Measurements from ENCODE around the gene DNM3. TPM values are rescaled to one million over a fixed set of nuclear protein-coding genes. Genes with fewer than 3 reads are reported as not detected.

The DNM3 gene
- total and polyA plus RNA-seq, 10 of the 15 experiments (the other 5 are each of a cell fraction or from before 2014, with no cell fraction given) = 0.03 to 1.5 (median 0.08) TPM; not detected in 3

DNA sequence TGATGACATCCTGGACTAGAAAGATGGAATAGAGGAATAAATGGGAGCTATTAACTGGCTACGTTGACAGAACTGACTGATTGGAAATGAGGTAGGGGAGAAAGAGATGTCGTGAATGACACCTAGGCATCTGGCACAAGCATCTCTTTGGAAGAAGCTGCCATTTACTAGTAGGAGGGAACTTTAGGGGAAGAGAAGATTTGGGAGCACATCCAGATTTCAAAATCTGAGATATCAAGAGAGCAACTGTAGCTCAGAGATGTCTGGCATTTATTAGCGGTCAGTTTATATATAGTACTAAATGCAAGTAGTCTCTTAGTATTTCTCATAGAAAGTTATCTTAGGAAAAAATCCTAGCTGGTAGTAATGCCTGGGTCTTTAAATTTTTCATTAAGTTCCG lies 447.3 kb downstream of the DNM3 start:
- Histone ChIP-seq H4K20me1 (ENCODE audit: control insufficient read depth, insufficient read depth) (no peaks in the 10 kb centered on the region), H3K27ac (ENCODE audit: control insufficient read depth, insufficient read depth) (no peak overlapping the region), H3K4me2 (ENCODE audit: control insufficient read depth, insufficient read depth) (no peak overlapping the region), H3K36me3 (ENCODE audit: control insufficient read depth in 2 of 2, insufficient read depth in 2 of 2, low read length in 1 of 2) (no peaks in the 10 kb centered on the region), H3K79me2 (ENCODE audit: control insufficient read depth, insufficient read depth, low read length) (no peaks in the 10 kb centered on the region), H3K4me3 (no peak overlapping the region), H3K9ac (ENCODE audit: control insufficient read depth, insufficient read depth, low read length) (no peak overlapping the region), H3K27me3 (replicated peaks in 1 of 2; ENCODE audit: control insufficient read depth in 2 of 2, insufficient read depth in 2 of 2, low read length in 1 of 2) (no peaks in the 10 kb centered on the region), H3K4me1 (ENCODE audit: control insufficient read depth, insufficient read depth, low read length) (no peaks in the 10 kb centered on the region), H3K9me3 (replicated peaks; ENCODE audit: control insufficient read depth, insufficient read depth, low read length) (no peaks in the 10 kb centered on the region; the same call in 2 of the 3 replicates), H2AFZ (ENCODE audit: control insufficient read depth, low read depth, low read length) (no peak overlapping the region)
- FAIRE-seq (no peak), DNase-seq (ENCODE audit: low read depth, low spot score) (no peak), ATAC-seq (no peak)
- ChIA-PET CTCF (interaction anchor here (0.6 to 0.9 kb wide), 2 partner anchors 14 to 198 kb away, joined by 3 read pairs; no protein-coding TSS in a partner anchor), RAD21 (ENCODE audit: unreplicated experiment) (interaction anchor here (1.0 kb wide), 1 partner anchor 108 kb away, joined by 3 read pairs; no protein-coding TSS in a partner anchor), SMC1A (ENCODE audit: uncharacterized antibody, unreplicated experiment) (interaction anchor here (0.9 to 1.2 kb wide), 5 partner anchors 26 to 123 kb away, joined by 3 to 4 read pairs (median 3); no protein-coding TSS in a partner anchor), POLR2A (interaction anchor here (1.0 kb wide), 1 partner anchor 92 kb away, joined by 5 read pairs; no protein-coding TSS in a partner anchor)
- WGBS (ENCODE audit: insufficient coverage, insufficient replicate concordance, low lambda C conversion rate, missing lambda C conversion rate) = 57% methylated on average over 4 of the region's 4 CpGs
- in situ Hi-C loops (cut with MboI) = no loop called here
- intact Hi-C loops (cut with micrococcal nuclease; ENCODE audit: unreplicated experiment) = no loop called here
- no TSS peak for BruUV-seq (replicated peaks)
- TF ChIP-seq SIN3A (IDR thresholded peaks at IDR 0.05; ENCODE audit: low read depth, low read length) = no peak
- TF ChIP-seq EZH2 (IDR thresholded peaks at IDR 0.05; ENCODE audit: borderline replicate concordance, control insufficient read depth, low read depth, low read length) = no peak
- TF ChIP-seq, protein P1, sequence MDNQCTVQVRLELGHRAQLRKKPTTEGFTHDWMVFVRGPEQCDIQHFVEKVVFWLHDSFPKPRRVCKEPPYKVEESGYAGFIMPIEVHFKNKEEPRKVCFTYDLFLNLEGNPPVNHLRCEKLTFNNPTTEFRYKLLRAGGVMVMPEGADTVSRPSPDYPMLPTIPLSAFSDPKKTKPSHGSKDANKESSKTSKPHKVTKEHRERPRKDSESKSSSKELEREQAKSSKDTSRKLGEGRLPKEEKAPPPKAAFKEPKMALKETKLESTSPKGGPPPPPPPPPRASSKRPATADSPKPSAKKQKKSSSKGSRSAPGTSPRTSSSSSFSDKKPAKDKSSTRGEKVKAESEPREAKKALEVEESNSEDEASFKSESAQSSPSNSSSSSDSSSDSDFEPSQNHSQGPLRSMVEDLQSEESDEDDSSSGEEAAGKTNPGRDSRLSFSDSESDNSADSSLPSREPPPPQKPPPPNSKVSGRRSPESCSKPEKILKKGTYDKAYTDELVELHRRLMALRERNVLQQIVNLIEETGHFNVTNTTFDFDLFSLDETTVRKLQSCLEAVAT (IDR thresholded peaks at IDR 0.05) = no peak
- TF ChIP-seq NR2C2 (IDR thresholded peaks at IDR 0.05; ENCODE audit: borderline replicate concordance, control insufficient read depth, insufficient read length, low read depth) = no peak
- TF ChIP-seq BACH1 (IDR thresholded peaks at IDR 0.05; ENCODE audit: borderline replicate concordance) = no peak
- no peak for TF ChIP-seq HDGF (IDR thresholded peaks at IDR 0.05)
- TF ChIP-seq, protein P2, sequence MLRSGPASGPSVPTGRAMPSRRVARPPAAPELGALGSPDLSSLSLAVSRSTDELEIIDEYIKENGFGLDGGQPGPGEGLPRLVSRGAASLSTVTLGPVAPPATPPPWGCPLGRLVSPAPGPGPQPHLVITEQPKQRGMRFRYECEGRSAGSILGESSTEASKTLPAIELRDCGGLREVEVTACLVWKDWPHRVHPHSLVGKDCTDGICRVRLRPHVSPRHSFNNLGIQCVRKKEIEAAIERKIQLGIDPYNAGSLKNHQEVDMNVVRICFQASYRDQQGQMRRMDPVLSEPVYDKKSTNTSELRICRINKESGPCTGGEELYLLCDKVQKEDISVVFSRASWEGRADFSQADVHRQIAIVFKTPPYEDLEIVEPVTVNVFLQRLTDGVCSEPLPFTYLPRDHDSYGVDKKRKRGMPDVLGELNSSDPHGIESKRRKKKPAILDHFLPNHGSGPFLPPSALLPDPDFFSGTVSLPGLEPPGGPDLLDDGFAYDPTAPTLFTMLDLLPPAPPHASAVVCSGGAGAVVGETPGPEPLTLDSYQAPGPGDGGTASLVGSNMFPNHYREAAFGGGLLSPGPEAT (IDR thresholded peaks at IDR 0.05; ENCODE audit: low read depth) = no peak

All from GM12878 (cell line).